Osteoblast (primary cell): Measurements from ENCODE around the gene SMIM1. TPM values are rescaled to one million over a fixed set of nuclear protein-coding genes. Genes with fewer than 3 reads are reported as not detected.

Experiments used
- DNase-seq: peaks from one replicate; pipeline ENCODE4 v3.0.0; 2011; ENCODE audit warnings: low spot score, mixed read lengths; ENCODE audit not compliant: insufficient read length; ENCODE audit errors: missing footprints
- H2AFZ ChIP-seq: 2 replicates; pipeline ENCODE4 v1.6.0; 2011; ENCODE audit warnings: mild to moderate bottlenecking, low read length
- H3K27ac ChIP-seq: 2 replicates; pipeline ENCODE4 v1.5.1; 2011; ENCODE audit warnings: mild to moderate bottlenecking, low read depth, low read length, moderate library complexity
- H3K27me3 ChIP-seq: 2 replicates; pipeline ENCODE4 v1.6.0; 2012; ENCODE audit warnings: mild to moderate bottlenecking, control low read depth, inconsistent platforms, low read length, moderate library complexity; ENCODE audit not compliant: insufficient read depth
- H3K36me3 ChIP-seq: 2 replicates; pipeline ENCODE4 v1.5.1; 2011; ENCODE audit warnings: mild to moderate bottlenecking, low read length, control low read depth, moderate library complexity; ENCODE audit not compliant: insufficient read depth
- H3K4me1 ChIP-seq: 2 replicates; pipeline ENCODE4 v1.5.1; 2011; ENCODE audit warnings: mild to moderate bottlenecking, low read length, control low read depth, moderate library complexity; ENCODE audit not compliant: insufficient read depth
- H3K4me2 ChIP-seq: 2 replicates; pipeline ENCODE4 v1.6.0; 2011; ENCODE audit warnings: mild to moderate bottlenecking, low read length; ENCODE audit not compliant: insufficient read depth
- H3K4me3 ChIP-seq: fragments of 200-600 bp; sonication (generic); 3 replicates; pipeline ENCODE4 v1.5.1; 2012; ENCODE audit warnings: mild to moderate bottlenecking, low read length, inconsistent platforms; ENCODE audit not compliant: insufficient read depth
- H3K79me2 ChIP-seq: 2 replicates; pipeline ENCODE4 v1.6.0; 2012; ENCODE audit warnings: mild to moderate bottlenecking, low read length, control low read depth, inconsistent platforms; ENCODE audit not compliant: insufficient read depth
- H3K9me3 ChIP-seq: 2 replicates; pipeline ENCODE4 v1.5.1; 2011; ENCODE audit warnings: low read depth, low read length, control low read depth
- H4K20me1 ChIP-seq: 2 replicates; pipeline ENCODE4 v1.6.0; 2012; ENCODE audit warnings: mild to moderate bottlenecking, low read length, control low read depth; ENCODE audit not compliant: insufficient read depth
- CTCF ChIP-seq: IDR thresholded peaks from 2 replicates; pipeline ENCODE4 v1.5.1; 2011; ENCODE audit warnings: mild to moderate bottlenecking, low read depth, low read length, moderate library complexity; ENCODE audit errors: extremely low read depth
- total RNA-seq: library from RNA; depleted of rRNA; stranded (reverse); fragments of >200 nt; gene quantifications from 2 replicates; pipeline ENCODE4 v1.2.3, GENCODE V29; 2012

The SMIM1 gene
- total RNA-seq, 1 donor = not detected

GRCh38 chr1:3779912-3780416 lies 7.4 kb downstream of the SMIM1 start:
- TF ChIP-seq CTCF = no peak
- no peak overlapping the region for H3K4me3 ChIP-seq

GRCh38 chr1:3780901-3781300 lies 8.4 kb downstream of the SMIM1 start:
- Histone ChIP-seq H3K4me3 (no peak overlapping the region), H3K9me3 (no peaks in the 10 kb centered on the region), H2AFZ (no peak overlapping the region), H4K20me1 (peaks cover 6% of the 10 kb centered on the region), H3K79me2 (no peaks in the 10 kb centered on the region), H3K4me1 (no peaks in the 10 kb centered on the region), H3K27me3 (no peaks in the 10 kb centered on the region), H3K36me3 (peaks cover 63% of the 10 kb centered on the region), H3K27ac (no peak overlapping the region), H3K4me2 (no peak overlapping the region)
- DNase-seq = peak; percentile 30
- TF ChIP-seq CTCF = no peak

More at GRCh38 chr1:3779912-3780416, 7.4 kb downstream of the SMIM1 start:
- DNase-seq = peak; percentile 45
- Histone ChIP-seq H3K4me2 (no peak overlapping the region), H3K9me3 (no peaks in the 10 kb centered on the region), H3K4me1 (peaks cover 9% of the 10 kb centered on the region), H3K79me2 (no peaks in the 10 kb centered on the region), H2AFZ (no peak overlapping the region), H4K20me1 (peaks cover 6% of the 10 kb centered on the region), H3K27me3 (no peaks in the 10 kb centered on the region), H3K36me3 (peaks cover 57% of the 10 kb centered on the region), H3K27ac (no peak overlapping the region)

GRCh38 chr1:3783651-3784474 lies 11.3 kb downstream of the SMIM1 start:
- Histone ChIP-seq H4K20me1 (peaks cover 28% of the 10 kb centered on the region), H3K4me3 (no peak overlapping the region), H3K27me3 (no peaks in the 10 kb centered on the region), H3K4me2 (no peak overlapping the region), H3K9me3 (no peaks in the 10 kb centered on the region), H2AFZ (no peak overlapping the region), H3K4me1 (no peaks in the 10 kb centered on the region), H3K79me2 (peaks cover 24% of the 10 kb centered on the region), H3K36me3 (peaks cover 72% of the 10 kb centered on the region), H3K27ac (no peak overlapping the region)
- no peak for TF ChIP-seq CTCF
- DNase-seq = peak; percentile 85

- peak; percentile 71 for DNase-seq
- peaks cover 60% of the 10 kb centered on the region for H3K36me3 ChIP-seq
These were observed 12.5 kb downstream of the SMIM1 start for GRCh38 chr1:3785045-3785444.

More at GRCh38 chr1:3785045-3785444, 12.5 kb downstream of the SMIM1 start:
- H2AFZ ChIP-seq = no peak overlapping the region
- H3K27me3 ChIP-seq = no peaks in the 10 kb centered on the region
- H3K27ac ChIP-seq = no peak overlapping the region
- H3K79me2 ChIP-seq = peaks cover 35% of the 10 kb centered on the region
- no peak overlapping the region for H3K4me2 ChIP-seq
- no peaks in the 10 kb centered on the region for H3K4me1 ChIP-seq
- H3K4me3 ChIP-seq = no peak overlapping the region
- no peak for TF ChIP-seq CTCF
- peaks cover 37% of the 10 kb centered on the region for H4K20me1 ChIP-seq
- H3K9me3 ChIP-seq = no peaks in the 10 kb centered on the region
